Renal pelvis (tissue), 4 donors: ENCODE results near the gene TMEM121. TPM values are rescaled to one million over a fixed set of nuclear protein-coding genes. Genes with fewer than 3 reads are reported as not detected.

Experiments
- DNase-seq: peaks from one replicate; pipeline ENCODE4 v3.0.0-alpha.2; 2013
- polyA plus RNA-seq, 3 donors: library from polyadenylated mRNA; unstranded; fragments of 120-200 nt; gene quantifications; one replicate each; pipeline ENCODE4 v1.2.1, GENCODE V29; 2013; ENCODE audit not compliant: insufficient read length in 3 of 3

TMEM121 gene
- polyA plus RNA-seq, 3 donors, result 4.9 to 6.6 (median 5.4) TPM

DNA sequence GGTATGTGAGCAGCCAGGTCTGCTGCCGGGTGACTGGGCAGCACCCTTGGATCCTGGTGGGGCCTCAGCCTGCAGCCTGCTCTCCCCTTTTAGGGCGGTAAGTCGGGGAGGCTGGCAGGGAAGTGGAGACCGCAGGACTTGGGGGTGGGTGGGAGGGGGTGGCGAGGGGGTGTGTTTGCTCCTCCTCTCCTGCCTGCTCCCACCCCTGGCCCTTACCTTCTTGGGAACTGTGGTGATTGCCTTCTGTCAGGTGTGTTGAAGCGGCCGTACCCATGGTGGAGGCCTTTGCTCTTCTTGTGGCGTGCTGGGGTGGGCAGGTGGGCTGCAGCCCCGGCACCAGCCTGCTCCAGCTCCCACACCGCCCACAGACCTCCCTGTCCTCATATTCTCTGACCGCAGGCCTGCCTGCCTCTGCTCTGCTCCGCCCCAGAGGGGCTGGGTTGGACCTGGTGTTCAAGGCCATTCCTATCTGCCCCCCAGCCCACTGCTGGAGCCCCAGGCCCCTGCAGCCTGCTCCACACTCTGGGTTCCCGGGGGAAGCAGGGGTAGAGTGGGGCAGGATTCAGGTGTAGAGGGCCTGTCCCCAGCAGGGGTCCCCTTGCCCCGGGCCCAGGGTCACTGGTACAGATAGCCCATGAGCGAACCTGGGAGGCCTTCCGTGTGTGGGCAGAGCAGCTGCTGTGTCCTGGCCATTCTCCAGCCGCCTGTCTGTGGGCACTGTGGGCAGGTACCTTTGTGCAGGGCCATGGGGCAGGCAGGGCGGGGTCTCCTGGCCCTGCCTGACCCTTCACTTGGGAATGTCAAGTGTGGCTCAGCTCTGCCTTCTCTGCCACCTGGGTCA is 30.2 kb upstream of the TMEM121 start:
- DNase-seq, result no peak

- no peak for DNase-seq
Observed at GRCh38 chr14:105496831-105497591, 29.4 kb upstream of the TMEM121 start.

GRCh38 chr14:105497671-105498429 is 28.5 kb upstream of the TMEM121 start:
- no peak for DNase-seq

- DNase-seq, result no peak
Observed at GRCh38 chr14:105498430-105499255, 27.7 kb upstream of the TMEM121 start.

DNA sequence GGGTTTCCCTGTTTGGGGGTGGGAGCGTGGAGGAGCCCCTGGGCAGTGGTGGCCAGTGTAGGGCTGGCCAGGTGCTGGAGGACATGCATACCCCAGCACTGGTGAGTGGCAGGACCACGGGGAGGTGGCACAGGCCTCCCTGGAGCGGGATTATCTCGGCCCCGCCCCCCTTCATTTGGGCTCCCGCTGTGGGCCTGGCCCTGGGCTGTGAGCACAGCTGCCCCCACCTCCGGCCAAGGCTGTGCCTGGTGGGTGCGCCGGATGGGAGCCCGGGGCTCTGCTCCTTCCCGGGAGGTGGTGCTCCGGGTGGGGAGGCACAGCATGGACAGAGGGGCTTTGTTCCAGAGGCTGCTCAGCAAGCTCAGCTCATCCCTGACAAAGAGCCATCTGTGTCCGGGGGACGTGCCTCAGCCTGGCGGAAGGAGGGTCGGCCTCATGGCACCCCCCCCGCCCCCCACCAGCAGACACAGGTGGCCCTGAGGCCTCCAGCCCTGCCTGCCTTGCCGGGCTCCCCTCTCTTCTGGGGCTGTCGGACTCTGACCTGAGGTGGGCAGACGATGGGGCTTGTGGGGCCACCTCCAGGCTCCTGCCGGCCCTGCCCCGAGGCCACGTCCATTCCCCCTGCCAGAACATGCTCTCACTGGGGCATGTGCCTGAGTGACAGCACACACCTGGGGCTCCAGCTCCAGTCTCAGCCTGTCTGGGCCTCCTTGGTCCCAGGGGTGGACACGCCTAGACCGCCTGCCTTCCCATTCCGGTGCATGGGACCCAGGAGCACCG is 26.9 kb upstream of the TMEM121 start:
- no peak for DNase-seq

GRCh38 chr14:105500036-105500725 is 26.2 kb upstream of the TMEM121 start:
- no peak for DNase-seq

DNA sequence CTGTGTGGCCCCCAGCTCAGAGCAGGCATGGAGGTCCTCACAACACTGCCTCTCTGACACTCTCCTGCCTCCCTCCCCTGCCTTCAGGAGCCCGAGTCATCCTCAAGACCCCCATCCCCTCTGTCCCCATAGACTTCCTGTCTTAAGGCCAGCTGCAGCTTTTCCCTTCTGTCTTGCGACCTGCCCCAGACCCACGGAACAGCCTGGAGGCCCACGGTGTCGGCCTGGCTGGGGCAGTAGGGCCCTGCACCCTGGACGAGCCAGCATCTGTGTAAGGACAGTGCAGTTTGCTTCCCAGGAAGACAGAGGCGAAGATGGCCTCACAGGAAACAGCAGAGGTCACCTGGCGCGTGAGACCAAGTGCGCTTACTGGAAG is 25.7 kb upstream of the TMEM121 start:
- no peak for DNase-seq

- DNase-seq, result no peak
Observed at GRCh38 chr14:105501504-105502291, 24.7 kb upstream of the TMEM121 start.

DNA sequence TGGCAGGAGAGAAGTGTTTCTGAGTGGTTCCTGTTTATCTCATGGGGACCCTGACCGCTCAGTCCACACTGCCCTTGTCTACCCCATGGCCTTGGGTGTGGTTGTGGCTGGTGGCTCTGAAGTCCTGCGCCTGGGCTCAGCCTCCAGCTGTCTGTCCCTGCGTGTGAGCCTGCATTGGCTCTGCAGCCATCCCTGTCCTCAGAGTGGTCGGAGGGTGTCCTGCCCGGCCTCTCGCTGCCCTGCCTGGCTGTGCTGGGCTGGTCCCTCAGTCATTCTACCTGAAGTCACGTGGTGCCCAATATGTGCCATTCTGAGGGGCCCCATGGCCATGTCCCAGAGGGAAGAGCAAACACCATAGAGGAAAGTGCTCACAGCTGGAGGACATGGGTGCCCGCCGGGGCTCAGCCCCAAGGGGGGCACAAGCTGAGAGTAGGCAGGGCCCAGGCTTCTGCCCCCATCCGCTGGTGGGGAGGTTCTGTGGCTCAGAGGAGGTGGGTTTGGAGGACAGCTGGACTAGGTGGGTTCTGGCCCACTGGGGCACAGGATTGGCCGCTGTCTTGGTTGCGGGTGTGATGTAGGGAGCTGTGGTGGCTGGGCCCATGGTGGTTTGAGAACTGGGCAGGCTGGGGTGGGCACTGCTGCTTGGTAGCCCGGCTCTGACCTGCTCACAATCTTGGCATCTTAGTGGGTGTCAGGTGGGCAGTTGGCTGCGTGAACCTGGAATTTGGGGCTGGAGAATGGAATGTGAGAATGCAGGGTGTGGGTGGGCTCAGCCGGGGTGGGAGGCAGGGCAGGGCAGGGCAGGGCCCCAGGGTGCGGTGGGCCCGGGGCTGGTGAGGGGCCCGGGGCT is 23.7 kb upstream of the TMEM121 start:
- no peak for DNase-seq

DNA sequence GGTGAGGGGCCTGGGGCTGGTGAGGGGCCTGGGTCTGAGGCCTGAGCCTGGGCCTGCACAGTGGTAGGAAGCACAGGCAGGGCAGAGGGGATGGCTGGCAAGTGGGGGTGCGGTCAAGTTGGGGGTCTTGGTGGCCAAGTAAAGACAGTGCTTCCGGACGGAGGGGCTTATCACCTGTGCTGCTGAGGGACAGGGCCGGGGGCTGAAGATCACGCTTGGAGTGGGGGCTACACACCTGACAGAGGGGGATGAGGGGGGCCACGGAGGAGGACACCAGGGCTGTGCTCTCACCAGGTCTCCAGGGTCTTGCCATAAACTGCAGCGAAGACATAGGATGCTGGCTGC is 23.1 kb upstream of the TMEM121 start:
- no peak for DNase-seq

DNA sequence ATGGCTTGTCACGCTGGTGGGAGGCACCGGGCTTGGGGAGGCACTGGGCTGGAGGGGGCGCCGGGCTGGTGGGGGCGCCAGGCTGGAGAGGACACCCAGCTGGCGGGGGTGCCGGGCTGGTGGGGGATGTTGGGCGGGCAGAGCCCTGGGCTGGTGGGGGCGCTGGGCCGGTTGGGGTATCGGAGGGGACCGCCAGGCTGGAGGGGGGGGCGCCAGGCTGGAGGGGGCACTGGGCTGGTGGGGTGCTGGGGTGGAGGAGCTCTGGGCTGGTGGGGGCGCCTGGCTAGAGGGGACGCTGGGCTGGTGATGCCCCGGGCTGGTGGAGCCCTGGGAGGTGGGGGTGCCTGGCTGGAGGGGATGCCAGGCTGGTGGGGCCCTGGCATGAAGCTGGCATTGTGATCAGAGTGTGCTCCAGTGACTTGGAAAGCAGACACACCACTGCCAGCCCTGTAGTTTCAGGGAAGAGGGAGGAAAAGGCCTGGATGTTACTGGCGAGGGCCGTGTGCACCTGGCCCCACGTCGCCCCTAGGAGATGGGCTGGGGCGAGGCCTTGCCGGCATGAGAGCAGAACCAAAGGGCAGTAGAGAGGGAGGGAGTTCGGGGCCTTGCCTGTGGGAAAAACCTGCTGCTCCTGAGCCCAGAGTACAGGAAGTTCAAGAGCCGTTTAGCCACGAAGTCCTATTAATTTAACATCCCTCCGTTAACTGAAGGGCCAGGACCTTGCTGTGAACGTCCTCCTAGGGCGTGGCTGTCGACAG is 22.3 kb upstream of the TMEM121 start:
- DNase-seq, result no peak

GRCh38 chr14:105505101-105505500 is 21.3 kb upstream of the TMEM121 start:
- DNase-seq, result no peak

DNA sequence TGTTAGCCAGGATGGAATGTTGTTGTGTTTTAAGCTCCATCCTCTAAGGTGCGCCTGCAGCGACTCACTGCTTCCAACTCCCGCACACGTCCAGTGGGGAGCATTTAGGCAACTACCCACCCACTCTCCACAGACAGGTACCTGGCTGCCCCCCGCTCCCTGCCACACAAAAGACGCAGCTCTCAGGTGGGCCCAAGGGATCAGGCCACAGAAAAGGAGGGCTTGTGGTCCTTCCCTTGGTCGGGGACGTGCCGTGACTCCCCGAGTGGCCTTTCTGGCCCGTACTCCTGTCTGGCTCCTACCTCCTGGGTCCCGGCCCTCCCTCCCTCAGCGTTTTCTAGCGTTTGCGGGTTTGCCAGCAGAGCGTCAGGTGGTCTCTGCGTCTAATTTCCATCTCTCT is 19.1 kb upstream of the TMEM121 start:
- DNase-seq, result no peak

DNA sequence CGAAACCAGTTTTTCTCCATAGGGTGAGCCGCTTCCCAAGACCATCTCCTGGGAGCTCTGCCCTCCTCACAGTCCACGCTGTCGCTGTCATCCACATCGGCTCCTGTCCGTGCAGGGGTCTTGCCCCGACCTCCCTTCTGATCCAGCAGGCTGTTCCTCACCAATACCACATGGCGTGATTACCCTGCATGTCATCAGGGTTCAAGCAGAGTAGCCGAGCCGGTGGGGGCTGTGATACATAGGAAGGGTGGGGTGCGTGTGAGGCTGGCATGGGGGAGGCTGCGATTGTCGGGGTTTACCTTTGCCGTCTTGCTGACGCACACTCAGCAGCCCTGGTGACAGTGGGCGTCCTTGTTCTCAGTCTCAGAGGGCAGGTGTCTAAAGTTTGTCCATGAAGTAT is 18.3 kb upstream of the TMEM121 start:
- DNase-seq, result no peak

DNA sequence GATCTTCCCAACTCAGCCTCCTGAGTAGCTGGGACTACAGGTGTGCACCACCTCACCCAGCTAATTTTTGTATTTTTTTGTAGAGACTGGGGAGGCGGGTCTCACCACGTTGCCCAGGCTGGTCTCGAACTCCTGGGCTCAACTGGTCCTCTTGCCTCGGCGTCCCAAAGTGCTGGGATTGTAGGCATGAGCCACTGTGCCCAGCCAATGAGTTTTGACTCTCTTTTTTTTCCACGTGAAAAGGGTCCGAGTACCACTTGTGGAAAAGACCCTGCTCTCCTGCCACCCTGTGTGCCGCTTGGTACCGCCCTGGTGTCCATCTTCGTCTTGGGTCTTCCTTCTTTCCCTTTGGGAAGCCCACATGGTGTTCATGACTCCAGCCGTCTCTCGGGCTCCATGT is 17.8 kb upstream of the TMEM121 start:
- DNase-seq, result no peak

- no peak for DNase-seq
Observed at GRCh38 chr14:105517096-105517495, 9.3 kb upstream of the TMEM121 start.

DNA sequence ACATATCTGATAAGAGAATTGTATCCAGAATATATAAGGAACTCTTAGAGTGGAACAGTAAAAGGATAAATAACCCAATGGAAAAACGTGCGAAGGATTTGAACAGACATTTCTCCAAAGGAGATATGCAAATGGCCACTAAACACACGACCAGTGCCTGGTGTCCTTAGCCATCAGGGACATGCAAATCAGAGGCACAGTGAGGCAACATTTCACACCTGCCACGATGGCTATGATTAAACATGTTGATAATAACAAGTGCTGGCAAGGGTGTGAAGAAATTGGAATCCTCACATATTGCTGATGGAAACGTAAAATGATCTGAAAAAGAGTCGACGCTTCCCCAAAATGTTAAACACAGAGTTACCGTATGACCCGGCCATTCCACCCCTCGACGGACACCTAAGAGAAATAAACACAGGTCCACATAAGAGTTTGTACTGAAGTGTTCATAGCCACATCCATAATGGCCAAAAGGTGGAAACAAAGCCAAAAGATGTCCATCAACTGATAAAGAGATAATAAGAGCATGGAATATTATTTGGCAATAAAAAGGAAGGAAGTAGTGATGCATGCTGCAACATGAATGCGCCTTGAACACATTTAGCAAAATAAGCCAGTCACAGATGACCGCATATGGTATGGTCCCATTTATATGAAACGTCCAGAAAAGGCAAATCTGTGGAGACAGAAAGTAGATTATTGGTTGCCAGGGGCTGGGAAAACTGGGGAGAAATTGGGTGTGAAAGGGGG is 6.3 kb upstream of the TMEM121 start:
- DNase-seq, result no peak
